GF-D8 (cell line): Measurements from ENCODE around the gene FGD1.
"Not testable (repeated sequence)": the region's sequence is repeated elsewhere in the genome, so short reads cannot be mapped to it uniquely, and the experiment has no call there.

Experiments
- DNase-seq: peaks from one replicate; lab custom pipeline; 2025; lab: John Stamatoyannopoulos, UW

Gene FGD1

GRCh38 chrX:54495814-54496516 is at the start of gene FGD1:
Gene FGD1, minus strand, starts transcription at chrX:54496234. Its CDS starts 802 bp downstream, at chrX:54495432.
- no peak for DNase-seq

- DNase-seq, result not testable (repeated sequence)
Measured at GRCh38 chrX:54542239-54542638, 46.2 kb upstream of the FGD1 start.

- DNase-seq, result no peak
Measured at GRCh38 chrX:54540289-54540688, 44.3 kb upstream of the FGD1 start.

- DNase-seq, result no peak
Measured at GRCh38 chrX:54534271-54534670, 38.2 kb upstream of the FGD1 start.

GRCh38 chrX:54530357-54530900 is 34.4 kb upstream of the FGD1 start:
- DNase-seq, result no peak

GRCh38 chrX:54529552-54530356 is 33.7 kb upstream of the FGD1 start, which contains the start of gene GNL3L:
Gene GNL3L, plus strand, starts transcription at chrX:54530219. Its CDS starts 2,348 bp downstream, at chrX:54532567.
- DNase-seq, result peak; percentile 67

- no peak for DNase-seq
Measured at GRCh38 chrX:54529151-54529550, 33.1 kb upstream of the FGD1 start.

GRCh38 chrX:54509400-54509799 is 13.4 kb upstream of the FGD1 start:
- DNase-seq, result no peak

- DNase-seq, result no peak
Measured at GRCh38 chrX:54496936-54497335, 902 bp upstream of the FGD1 start.

- no peak for DNase-seq
Measured at GRCh38 chrX:54496517-54496852, 451 bp upstream of the FGD1 start.

- DNase-seq, result no peak
Measured at GRCh38 chrX:54494989-54495813, 833 bp downstream of the FGD1 start.

GRCh38 chrX:54494166-54494988 is 1.7 kb downstream of the FGD1 start:
- no peak for DNase-seq

- DNase-seq, result no peak
Measured at GRCh38 chrX:54492340-54492739, 3.7 kb downstream of the FGD1 start.

- DNase-seq, result not testable (repeated sequence)
Measured at GRCh38 chrX:54489819-54490218, 6.2 kb downstream of the FGD1 start.

GRCh38 chrX:54484666-54485065 is 11.4 kb downstream of the FGD1 start:
- DNase-seq, result no peak

GRCh38 chrX:54483946-54484345 is 12.1 kb downstream of the FGD1 start:
- no peak for DNase-seq

GRCh38 chrX:54482839-54483593 is 13.0 kb downstream of the FGD1 start:
- no peak for DNase-seq

GRCh38 chrX:54479136-54480111 is 16.6 kb downstream of the FGD1 start:
- no peak for DNase-seq
